Measurements from ENCODE around the gene GPR27.

- TF ChIP-seq EZH2phosphoT487 (IDR thresholded peaks at IDR 0.05; ENCODE audit: unreplicated experiment), result no peak
- TF ChIP-seq POLR2AphosphoS5 (IDR thresholded peaks at IDR 0.05; ENCODE audit: low read depth), result no peak
- no peak for TF ChIP-seq CTCF (conservative IDR thresholded peaks at IDR 0.05; ENCODE audit: low read depth in 2 of 2)
- TF ChIP-seq EZH2 (IDR thresholded peaks at IDR 0.05; ENCODE audit: low read depth, unreplicated experiment), result no peak
- no peak for TF ChIP-seq JUNB (IDR thresholded peaks at IDR 0.05; ENCODE audit: unreplicated experiment)
- no peak for TF ChIP-seq REST (IDR thresholded peaks at IDR 0.05; ENCODE audit: unreplicated experiment)
- TF ChIP-seq CREB1 (CRISPR knock-in tag; IDR thresholded peaks at IDR 0.05; ENCODE audit: low read depth), result no peak
- TF ChIP-seq ETS1 (IDR thresholded peaks at IDR 0.05), result no peak
- TF ChIP-seq ZNF114 (CRISPR knock-in tag; IDR thresholded peaks at IDR 0.05), result no peak
- TF ChIP-seq NANOG (IDR thresholded peaks at IDR 0.05; ENCODE audit: borderline replicate concordance), result no peak
- TF ChIP-seq ZNF462 (CRISPR knock-in tag; IDR thresholded peaks at IDR 0.05), result no peak
- TF ChIP-seq STAT1 (IDR thresholded peaks at IDR 0.05; ENCODE audit: unreplicated experiment), result no peak
- TF ChIP-seq ZNF331 (CRISPR knock-in tag; IDR thresholded peaks at IDR 0.05; ENCODE audit: low read depth), result no peak
Measured at GRCh38 chr3:71786551-71786950, 32.9 kb downstream of the GPR27 start.
